KMS-11 (cell line): ENCODE data around the gene AMACR.

Experiments
- H2AFZ ChIP-seq: fragments of 200-600 bp; sonication (generic); 2 replicates; pipeline ENCODE4 v1.6.1; 2016; ENCODE audit warnings: antibody characterized with exemption, mixed run types, low read depth
- H3K27ac ChIP-seq: fragments of 200-600 bp; sonication (generic); 2 replicates; pipeline ENCODE4 v1.6.1; 2016; ENCODE audit warnings: mild to moderate bottlenecking, mixed run types
- H3K27me3 ChIP-seq: fragments of 200-600 bp; sonication (generic); 2 replicates; pipeline ENCODE4 v1.6.1; 2017; ENCODE audit warnings: mild to moderate bottlenecking, low read depth, mixed run types, moderate library complexity; ENCODE audit not compliant: insufficient read depth
- H3K36me3 ChIP-seq: fragments of 200-600 bp; sonication (generic); 2 replicates; pipeline ENCODE4 v1.6.1; 2017; ENCODE audit warnings: mild to moderate bottlenecking, mixed run types; ENCODE audit not compliant: insufficient read depth
- H3K4me1 ChIP-seq: fragments of 200-600 bp; sonication (generic); 2 replicates; pipeline ENCODE4 v1.6.1; 2016; ENCODE audit warnings: mild to moderate bottlenecking, low read depth, mixed run types; ENCODE audit not compliant: poor library complexity, severe bottlenecking
- H3K4me2 ChIP-seq: fragments of 200-600 bp; sonication (generic); 2 replicates; pipeline ENCODE4 v1.7.0; 2016; ENCODE audit warnings: mild to moderate bottlenecking, mixed run types
- H3K4me3 ChIP-seq: fragments of 200-600 bp; sonication (generic); IDR thresholded peaks from 2 replicates; pipeline ENCODE4 v1.6.1; 2017; ENCODE audit warnings: low read depth, low read length, mixed read lengths; ENCODE audit not compliant: insufficient read depth
- H3K79me2 ChIP-seq: fragments of 200-600 bp; sonication (generic); 2 replicates; pipeline ENCODE4 v1.6.1; 2016; ENCODE audit warnings: low read depth, mixed run types; ENCODE audit not compliant: insufficient read depth
- H3K9ac ChIP-seq: fragments of 200-600 bp; sonication (generic); 2 replicates; pipeline ENCODE4 v1.6.1; 2016; ENCODE audit warnings: mild to moderate bottlenecking, mixed run types
- H4K20me1 ChIP-seq: fragments of 200-600 bp; sonication (generic); 2 replicates; pipeline ENCODE4 v1.6.1; 2016; ENCODE audit warnings: mild to moderate bottlenecking, mixed run types; ENCODE audit not compliant: insufficient read depth
- CTCF ChIP-seq: fragments of 200-600 bp; sonication (generic); conservative IDR thresholded peaks from 2 replicates; pipeline ENCODE4 v1.6.1; 2017; ENCODE audit warnings: low read depth, mild to moderate bottlenecking, antibody characterized with exemption, low read length, moderate library complexity, mixed read lengths

AMACR gene

GRCh38 chr5:33937017-33937706, 70.7 kb downstream of the AMACR start:
- no peaks in the 10 kb centered on the region for H3K36me3 ChIP-seq
- no peak overlapping the region for H3K4me2 ChIP-seq
- no peaks in the 10 kb centered on the region for H4K20me1 ChIP-seq
- no peak for TF ChIP-seq CTCF
- no peaks in the 10 kb centered on the region for H3K27me3 ChIP-seq
- H3K4me1 ChIP-seq, result no peaks in the 10 kb centered on the region
- no peak overlapping the region for H3K4me3 ChIP-seq
- H3K27ac ChIP-seq, result no peak overlapping the region
- no peak overlapping the region for H3K9ac ChIP-seq
- H2AFZ ChIP-seq, result no peak overlapping the region
- no peaks in the 10 kb centered on the region for H3K79me2 ChIP-seq

- Histone ChIP-seq H4K20me1 (no peaks in the 10 kb centered on the region), H3K4me2 (no peak within 1 kb of the TSS), H3K27me3 (no peaks in the 10 kb centered on the region), H3K27ac (no peak within 1 kb of the TSS), H3K36me3 (no peaks in the 10 kb centered on the region), H3K9ac (no peak within 1 kb of the TSS), H3K79me2 (no peaks in the 10 kb centered on the region), H3K4me3 (no peak within 1 kb of the TSS), H2AFZ (no peak within 1 kb of the TSS), H3K4me1 (no peaks in the 10 kb centered on the region)
- TF ChIP-seq CTCF, result no peak
Observed at GRCh38 chr5:33936381-33937016, 71.4 kb downstream of the AMACR start, which contains the start of gene RXFP3. TSS of gene RXFP3 (plus strand) at chr5:33936386. CDS start at chr5:33936741, 355 bp downstream.
